Measurements from ENCODE around the gene OPN1SW.
A peak's percentile ranks its signal among the peaks of the same experiment; 100 is the strongest.

Gene OPN1SW

GRCh38 chr7:128801003-128801402, 25.4 kb upstream of the OPN1SW start:
- no peaks in the 10 kb centered on the region for H3K27me3 Mint-ChIP-seq
- no peaks in the 10 kb centered on the region for H3K9me3 Mint-ChIP-seq
- H3K4me1 Mint-ChIP-seq = no peaks in the 10 kb centered on the region
- H3K4me3 Mint-ChIP-seq = no peak overlapping the region
- H3K36me3 Mint-ChIP-seq = peaks cover 6% of the 10 kb centered on the region
- no peak overlapping the region for H3K27ac Mint-ChIP-seq

- Mint-ChIP-seq H3K4me3 (no peak overlapping the region), H3K27ac (no peak overlapping the region), H3K4me1 (no peaks in the 10 kb centered on the region), H3K36me3 (peaks cover 6% of the 10 kb centered on the region), H3K9me3 (no peaks in the 10 kb centered on the region), H3K27me3 (no peaks in the 10 kb centered on the region)
These were observed 25.0 kb upstream of the OPN1SW start for GRCh38 chr7:128800567-128800966.

GRCh38 chr7:128799451-128799850, 23.9 kb upstream of the OPN1SW start:
- no peaks in the 10 kb centered on the region for H3K9me3 Mint-ChIP-seq
- H3K4me1 Mint-ChIP-seq = no peaks in the 10 kb centered on the region
- H3K27ac Mint-ChIP-seq = no peak overlapping the region
- no peaks in the 10 kb centered on the region for H3K27me3 Mint-ChIP-seq
- no peak overlapping the region for H3K4me3 Mint-ChIP-seq
- peaks cover 6% of the 10 kb centered on the region for H3K36me3 Mint-ChIP-seq

GRCh38 chr7:128796327-128796726, 20.7 kb upstream of the OPN1SW start:
- H3K9me3 Mint-ChIP-seq = no peaks in the 10 kb centered on the region
- H3K36me3 Mint-ChIP-seq = peaks cover 5% of the 10 kb centered on the region
- no peak overlapping the region for H3K27ac Mint-ChIP-seq
- H3K27me3 Mint-ChIP-seq = no peaks in the 10 kb centered on the region
- H3K4me3 Mint-ChIP-seq = no peak overlapping the region
- no peaks in the 10 kb centered on the region for H3K4me1 Mint-ChIP-seq

GRCh38 chr7:128795129-128795528, 19.5 kb upstream of the OPN1SW start:
- no peak overlapping the region for H3K27ac Mint-ChIP-seq
- no peak overlapping the region for H3K4me3 Mint-ChIP-seq
- no peaks in the 10 kb centered on the region for H3K27me3 Mint-ChIP-seq
- H3K9me3 Mint-ChIP-seq = no peaks in the 10 kb centered on the region
- peaks cover 2% of the 10 kb centered on the region for H3K36me3 Mint-ChIP-seq
- peaks cover 4% of the 10 kb centered on the region for H3K4me1 Mint-ChIP-seq

GRCh38 chr7:128794436-128794835, 18.8 kb upstream of the OPN1SW start:
- Mint-ChIP-seq H3K27ac (no peak overlapping the region), H3K36me3 (peaks cover 2% of the 10 kb centered on the region), H3K9me3 (no peaks in the 10 kb centered on the region), H3K27me3 (no peaks in the 10 kb centered on the region), H3K4me3 (no peak overlapping the region), H3K4me1 (peaks cover 10% of the 10 kb centered on the region)

GRCh38 chr7:128794020-128794419, 18.4 kb upstream of the OPN1SW start:
- H3K9me3 Mint-ChIP-seq = no peaks in the 10 kb centered on the region
- no peak overlapping the region for H3K27ac Mint-ChIP-seq
- peaks cover 2% of the 10 kb centered on the region for H3K36me3 Mint-ChIP-seq
- H3K4me3 Mint-ChIP-seq = no peak overlapping the region
- peaks cover 10% of the 10 kb centered on the region for H3K4me1 Mint-ChIP-seq
- H3K27me3 Mint-ChIP-seq = no peaks in the 10 kb centered on the region

- H3K27ac Mint-ChIP-seq = no peak overlapping the region
- H3K9me3 Mint-ChIP-seq = no peaks in the 10 kb centered on the region
- H3K4me1 Mint-ChIP-seq = peaks cover 10% of the 10 kb centered on the region
- no peaks in the 10 kb centered on the region for H3K27me3 Mint-ChIP-seq
- peaks cover 2% of the 10 kb centered on the region for H3K36me3 Mint-ChIP-seq
- H3K4me3 Mint-ChIP-seq = no peak overlapping the region
These were observed 17.6 kb upstream of the OPN1SW start for GRCh38 chr7:128793181-128793547.

- peak overlapping the region; percentile 58 for H3K4me3 Mint-ChIP-seq
- H3K36me3 Mint-ChIP-seq = peaks cover 2% of the 10 kb centered on the region
- peaks cover 10% of the 10 kb centered on the region for H3K4me1 Mint-ChIP-seq
- H3K27me3 Mint-ChIP-seq = no peaks in the 10 kb centered on the region
- no peaks in the 10 kb centered on the region for H3K9me3 Mint-ChIP-seq
- no peak overlapping the region for H3K27ac Mint-ChIP-seq
These were observed 17.0 kb upstream of the OPN1SW start for GRCh38 chr7:128792471-128793180.

GRCh38 chr7:128791972-128792327, 16.4 kb upstream of the OPN1SW start:
- Mint-ChIP-seq H3K9me3 (no peaks in the 10 kb centered on the region), H3K36me3 (no peaks in the 10 kb centered on the region), H3K4me1 (peaks cover 10% of the 10 kb centered on the region), H3K27ac (no peak overlapping the region), H3K27me3 (no peaks in the 10 kb centered on the region), H3K4me3 (peak overlapping the region; percentile 83)

GRCh38 chr7:128791121-128791971, 15.8 kb upstream of the OPN1SW start, which contains the start of gene CCDC136:
TSS of gene CCDC136 (plus strand) at chr7:128791968. CDS start at chr7:128792412, 444 bp downstream.
- Mint-ChIP-seq H3K4me1 (peaks cover 10% of the 10 kb centered on the region), H3K27ac (no peak within 1 kb of the TSS), H3K4me3 (peak within 1 kb of the TSS; percentile 83), H3K36me3 (no peaks in the 10 kb centered on the region), H3K27me3 (no peaks in the 10 kb centered on the region), H3K9me3 (no peaks in the 10 kb centered on the region)

GRCh38 chr7:128790315-128791041, 14.9 kb upstream of the OPN1SW start:
- no peak overlapping the region for H3K27ac Mint-ChIP-seq
- no peaks in the 10 kb centered on the region for H3K9me3 Mint-ChIP-seq
- H3K36me3 Mint-ChIP-seq = no peaks in the 10 kb centered on the region
- H3K27me3 Mint-ChIP-seq = no peaks in the 10 kb centered on the region
- peaks cover 10% of the 10 kb centered on the region for H3K4me1 Mint-ChIP-seq
- H3K4me3 Mint-ChIP-seq = peak overlapping the region; percentile 86

GRCh38 chr7:128788446-128789412, 13.1 kb upstream of the OPN1SW start:
- H3K4me3 Mint-ChIP-seq = peak overlapping the region; percentile 28
- H3K27ac Mint-ChIP-seq = no peak overlapping the region
- H3K27me3 Mint-ChIP-seq = no peaks in the 10 kb centered on the region
- H3K9me3 Mint-ChIP-seq = no peaks in the 10 kb centered on the region
- H3K36me3 Mint-ChIP-seq = no peaks in the 10 kb centered on the region
- H3K4me1 Mint-ChIP-seq = peaks cover 10% of the 10 kb centered on the region

GRCh38 chr7:128785738-128786137, 10.1 kb upstream of the OPN1SW start:
- Mint-ChIP-seq H3K4me3 (no peak overlapping the region), H3K4me1 (peaks cover 10% of the 10 kb centered on the region), H3K27ac (no peak overlapping the region), H3K27me3 (no peaks in the 10 kb centered on the region), H3K9me3 (no peaks in the 10 kb centered on the region), H3K36me3 (no peaks in the 10 kb centered on the region)

All from activated naive CD4-positive, alpha-beta T cell treated with anti-CD3 and anti-CD28 coated beads, Interleukin-2, amount 50 U/mL, for 24 hours (primary cell).